ENCODE data around the gene NPTX2. TPM values are rescaled to one million over a fixed set of nuclear protein-coding genes. Genes with fewer than 3 reads are reported as not detected.

Gene NPTX2
- total RNA-seq: 0.45 and 0.50 TPM in 2 replicates

GRCh38 chr7:98617051-98617959, at the start of gene NPTX2:
NPTX2 (plus strand) TSS chr7:98617285; CDS start chr7:98617462, 177 bp downstream.

Other genes starting within 250 kb of the NPTX2 start
- gene BAIAP2L1, start 216.2 kb upstream of the NPTX2 start, total RNA-seq: 1.9 and 2.5 TPM in 2 replicates